Stomach (tissue), 9 donors: Measurements from ENCODE around the gene KIAA1671. TPM values are rescaled to one million over a fixed set of nuclear protein-coding genes. Genes with fewer than 3 reads are reported as not detected.
A peak's percentile ranks its signal among the peaks of the same experiment; 100 is the strongest.

Experiments
- DNase-seq, 2 donors: peaks; one replicate each; pipeline versions ENCODE4 v3.0.0 to v3.0.0-alpha.2; 2013 to 2019
- H3K27ac ChIP-seq, 5 donors: fragments of 200-600 bp in 4 of 5; sonication (generic) in 4 of 5; one replicate each; pipeline ENCODE4 v1.5.1; 2013 to 2019; ENCODE audit warnings: mild to moderate bottlenecking in 1 of 5, moderate library complexity in 1 of 5
- H3K27me3 ChIP-seq, 3 donors: fragments of 200-600 bp; sonication (generic); one replicate each; pipeline ENCODE4 v1.5.1; 2017 to 2019; ENCODE audit warnings: mixed run types in 1 of 3
- H3K36me3 ChIP-seq, 4 donors: fragments of 200-600 bp; sonication (generic); 1 replicate in 3 of 4; 2 replicates in 1 of 4; pipeline ENCODE4 v1.5.1; 2016 to 2019
- H3K4me1 ChIP-seq, 4 donors: fragments of 200-600 bp; sonication (generic); one replicate each; pipeline ENCODE4 v1.5.1; 2016 to 2019
- H3K4me3 ChIP-seq, 4 donors: fragments of 200-600 bp; sonication (generic) in 3 of 4; one replicate each; pipeline ENCODE4 v1.5.1; 2016 to 2019; ENCODE audit warnings: mild to moderate bottlenecking in 1 of 4
- H3K9me3 ChIP-seq, 4 donors: fragments of 200-600 bp; sonication (generic); one replicate each; pipeline ENCODE4 v1.5.1; 2016 to 2019
- EP300 ChIP-seq: sonication (generic); formaldehyde crosslinking; IDR thresholded peaks from one replicate; pipeline ENCODE4 v1.6.1; 2017; ENCODE audit warnings: antibody characterized with exemption
- POLR2A ChIP-seq, 4 donors: fragments of 450-650 bp; IDR thresholded peaks; one replicate each; pipeline ENCODE4 v1.6.1; 2016; ENCODE audit warnings: antibody characterized with exemption in 4 of 4, control low read depth in 2 of 4, mild to moderate bottlenecking in 1 of 4, moderate library complexity in 1 of 4
- POLR2AphosphoS5 ChIP-seq, 3 donors: sonication (generic); formaldehyde crosslinking; IDR thresholded peaks; one replicate each; pipeline ENCODE4 v1.6.1; 2016; ENCODE audit warnings: antibody characterized with exemption in 3 of 3
- WGBS, 5 donors: extraction: QIAGEN DNeasy Blood & Tissue Kit in 3 of 5; methylation state at CpG; one replicate each; pipeline versions ENCODE4 v1.1.5 to v1.1.7; 2013 to 2018; 5-methylcytosine and 5-hydroxymethylcytosine counted together
- intact Hi-C: fragments of 100-400 bp; cut with DNase I; formaldehyde crosslinking; loops from one replicate; pipeline ENCODE4 v1.15.1; 2023; ENCODE audit warnings: low total_unique reads
- polyA plus RNA-seq, 3 donors: library from polyadenylated mRNA; stranded (reverse); fragments of 200-250 nt; gene quantifications; one replicate each; pipeline ENCODE4 v1.2.3, GENCODE V29; 2013
- total RNA-seq, 5 donors: library from RNA; depleted of rRNA; stranded (reverse); fragments of >200 nt; gene quantifications; one replicate each; pipeline versions ENCODE4 v1.1.0 to v1.2.3, GENCODE V29; 2014 to 2016
- TF ChIP-seq, protein P1 (sequence below), 7 experiments: fragments of 450-650 bp in 4 of 7; fragments of 200-600 bp in 3 of 7; sonication (generic) in 3 of 7; IDR thresholded peaks; one replicate each; pipeline ENCODE4 v1.5.1; 2016 to 2019; ENCODE audit warnings: antibody characterized with exemption in 7 of 7, control low read depth in 2 of 7, mild to moderate bottlenecking in 1 of 7
- donor health status: healthy with polysubstance abuse.
- donor health status: Bipolar disorder and iron deficiency.
- donor health status: healthy.

Gene KIAA1671
- total and polyA plus RNA-seq, 8 donors = 5.7 to 80.5 (median 32.5) TPM

- no peaks in the 10 kb centered on the region for H3K27me3 ChIP-seq
- TF ChIP-seq, protein P1, sequence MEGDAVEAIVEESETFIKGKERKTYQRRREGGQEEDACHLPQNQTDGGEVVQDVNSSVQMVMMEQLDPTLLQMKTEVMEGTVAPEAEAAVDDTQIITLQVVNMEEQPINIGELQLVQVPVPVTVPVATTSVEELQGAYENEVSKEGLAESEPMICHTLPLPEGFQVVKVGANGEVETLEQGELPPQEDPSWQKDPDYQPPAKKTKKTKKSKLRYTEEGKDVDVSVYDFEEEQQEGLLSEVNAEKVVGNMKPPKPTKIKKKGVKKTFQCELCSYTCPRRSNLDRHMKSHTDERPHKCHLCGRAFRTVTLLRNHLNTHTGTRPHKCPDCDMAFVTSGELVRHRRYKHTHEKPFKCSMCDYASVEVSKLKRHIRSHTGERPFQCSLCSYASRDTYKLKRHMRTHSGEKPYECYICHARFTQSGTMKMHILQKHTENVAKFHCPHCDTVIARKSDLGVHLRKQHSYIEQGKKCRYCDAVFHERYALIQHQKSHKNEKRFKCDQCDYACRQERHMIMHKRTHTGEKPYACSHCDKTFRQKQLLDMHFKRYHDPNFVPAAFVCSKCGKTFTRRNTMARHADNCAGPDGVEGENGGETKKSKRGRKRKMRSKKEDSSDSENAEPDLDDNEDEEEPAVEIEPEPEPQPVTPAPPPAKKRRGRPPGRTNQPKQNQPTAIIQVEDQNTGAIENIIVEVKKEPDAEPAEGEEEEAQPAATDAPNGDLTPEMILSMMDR (IDR thresholded peaks at IDR 0.05) = no peak
- TF ChIP-seq POLR2AphosphoS5 (IDR thresholded peaks at IDR 0.05) (no peak), EP300 (no peak), POLR2A (IDR thresholded peaks at IDR 0.05) (no peak)
These were observed 9.6 kb downstream of the KIAA1671 start for GRCh38 chr22:24962094-24962493.

GRCh38 chr22:24962835-24963234 lies 10.3 kb downstream of the KIAA1671 start:
- WGBS, 5 donors = 79 to 94% (median 90%) methylated on average over 8 to 11 of the region's 11 CpGs
- peaks cover 6 to 29% (median 22%) of the 10 kb centered on the region in 4 donors for H3K4me1 ChIP-seq
- TF ChIP-seq EP300 = no peak
- no peak for TF ChIP-seq POLR2AphosphoS5 (IDR thresholded peaks at IDR 0.05)
- TF ChIP-seq POLR2A (IDR thresholded peaks at IDR 0.05) = no peak
- TF ChIP-seq, protein P1 (IDR thresholded peaks at IDR 0.05) = no peak
- H3K36me3 ChIP-seq = no peaks in the 10 kb centered on the region
- no peaks in the 10 kb centered on the region for H3K27me3 ChIP-seq
- DNase-seq = no peak
- H3K4me3 ChIP-seq = no peak overlapping the region
- intact Hi-C loops = no loop called here
- H3K9me3 ChIP-seq = no peaks in the 10 kb centered on the region
- no peak overlapping the region for H3K27ac ChIP-seq

More at GRCh38 chr22:24962094-24962493, 9.6 kb downstream of the KIAA1671 start:
- no peaks in the 10 kb centered on the region for H3K36me3 ChIP-seq
- no peaks in the 10 kb centered on the region for H3K9me3 ChIP-seq
- 88 to 96% (median 94%) methylated on average over 8 of the region's 8 CpGs for WGBS, 5 donors
- no peak for DNase-seq
- peaks cover 6 to 22% (median 19%) of the 10 kb centered on the region in 4 donors for H3K4me1 ChIP-seq
- H3K4me3 ChIP-seq = no peak overlapping the region
- H3K27ac ChIP-seq = no peak overlapping the region
- intact Hi-C loops = no loop called here

DNA sequence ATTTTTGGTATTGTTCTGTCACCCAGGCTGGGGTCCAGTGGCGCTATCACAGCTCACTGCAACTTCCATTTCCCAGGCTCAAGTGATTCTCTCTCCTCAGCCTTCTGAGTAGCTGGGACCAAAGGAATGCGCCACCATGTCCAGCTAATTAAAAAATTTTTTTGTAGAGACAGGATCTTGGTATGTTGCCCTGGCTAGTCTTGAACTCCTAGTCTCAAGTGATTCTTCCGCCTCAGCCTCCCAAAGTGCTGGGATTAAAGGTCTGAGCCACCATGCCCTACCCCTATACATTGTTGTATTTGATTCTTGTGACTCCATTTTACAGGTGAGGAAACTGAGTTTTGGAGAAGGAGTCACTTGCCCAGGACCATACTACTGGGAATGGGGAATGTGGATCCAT lies 11.9 kb downstream of the KIAA1671 start:
- peaks cover 6 to 30% (median 19%) of the 10 kb centered on the region in 4 donors for H3K4me1 ChIP-seq
- H3K36me3 ChIP-seq = no peaks in the 10 kb centered on the region
- 89 to 98% (median 96%) methylated on average over 3 of the region's 3 CpGs for WGBS, 5 donors
- TF ChIP-seq POLR2A (IDR thresholded peaks at IDR 0.05) = no peak
- TF ChIP-seq, protein P1 (IDR thresholded peaks at IDR 0.05) = no peak
- TF ChIP-seq POLR2AphosphoS5 (IDR thresholded peaks at IDR 0.05) = no peak
- TF ChIP-seq EP300 = no peak
- no peaks in the 10 kb centered on the region for H3K9me3 ChIP-seq
- no peak for DNase-seq
- intact Hi-C loops = no loop called here
- H3K27ac ChIP-seq = peak overlapping the region in 1 of 5 donors; percentile 72
- no peaks in the 10 kb centered on the region for H3K27me3 ChIP-seq
- H3K4me3 ChIP-seq = no peak overlapping the region

DNA sequence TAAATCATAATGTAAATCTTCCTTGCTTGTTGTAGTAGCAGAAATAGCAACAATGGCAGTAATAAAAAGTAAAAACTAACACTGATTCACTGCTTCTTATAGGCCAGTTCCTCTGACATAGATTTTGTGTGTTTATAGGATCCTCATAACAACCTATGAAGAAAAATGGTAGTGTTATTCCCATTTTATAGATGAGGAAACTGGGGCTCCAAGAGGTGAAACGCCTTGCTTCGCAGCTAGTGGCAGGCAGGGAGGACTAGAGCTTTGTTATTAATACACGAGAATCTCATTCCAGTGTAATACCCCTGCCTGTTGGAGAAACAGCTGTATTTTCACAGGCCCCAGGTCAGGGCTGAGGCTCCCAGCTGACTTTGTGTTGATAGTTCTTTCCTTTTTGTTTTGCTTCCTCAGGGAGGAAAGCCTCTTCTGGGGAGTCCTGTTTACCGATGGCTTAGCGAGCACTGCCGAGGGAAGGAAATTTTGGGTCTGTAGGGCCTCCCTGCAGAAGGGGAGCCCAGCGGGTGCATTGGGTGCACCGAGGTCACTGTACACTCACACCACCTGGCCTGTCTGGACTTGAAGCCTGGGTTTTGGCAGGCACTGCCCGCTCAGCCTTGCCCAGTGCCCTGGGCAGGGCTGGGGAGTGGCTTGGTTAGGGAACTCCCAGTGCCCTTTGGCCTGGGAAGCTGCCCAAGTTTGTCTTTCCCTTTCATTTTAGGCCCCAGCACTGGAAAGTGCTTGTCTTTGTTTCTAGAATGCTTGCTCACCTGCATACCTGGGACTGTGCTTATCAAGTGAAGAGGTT lies 13.5 kb downstream of the KIAA1671 start:
- 26 to 50% (median 28%) methylated on average over 4 to 9 of the region's 9 CpGs for WGBS, 5 donors
- DNase-seq = peak; percentile 74 to 91
- Histone ChIP-seq H3K27ac (peak overlapping the region; percentile 33 to 72 (median 62)), H3K27me3 (no peaks in the 10 kb centered on the region), H3K9me3 (no peaks in the 10 kb centered on the region), H3K36me3 (no peaks in the 10 kb centered on the region), H3K4me3 (no peak overlapping the region), H3K4me1 (peaks cover 6 to 38% (median 22%) of the 10 kb centered on the region in 4 donors)
- TF ChIP-seq POLR2A (IDR thresholded peaks at IDR 0.05) (no peak), POLR2AphosphoS5 (IDR thresholded peaks at IDR 0.05) (peak in 1 of 3 donors; percentile 67), EP300 (no peak)
- TF ChIP-seq, protein P1 (IDR thresholded peaks at IDR 0.05) = no peak
- intact Hi-C loops = no loop called here
